NCI-H128 (cell line): ENCODE measurements around the gene FAM234B.

Experiments used
- DNase-seq: peaks from one replicate; lab custom pipeline; 2025; ENCODE audit not compliant: unreplicated experiment; lab: John Stamatoyannopoulos, UW

The FAM234B gene

GRCh38 chr12:13087766-13088165 lies 43.6 kb downstream of the FAM234B start:
- DNase-seq, result no peak

- DNase-seq, result no peak
Observed at GRCh38 chr12:13088496-13088895, 44.3 kb downstream of the FAM234B start.

- DNase-seq, result no peak
Observed at GRCh38 chr12:13090054-13090453, 45.9 kb downstream of the FAM234B start.

- DNase-seq, result no peak
Observed at GRCh38 chr12:13091832-13092231, 47.7 kb downstream of the FAM234B start.

- DNase-seq, result no peak
Observed at GRCh38 chr12:13093191-13093847, 49.1 kb downstream of the FAM234B start.

GRCh38 chr12:13093848-13094220 lies 49.7 kb downstream of the FAM234B start:
- no peak for DNase-seq

GRCh38 chr12:13094367-13094766 lies 50.2 kb downstream of the FAM234B start:
- DNase-seq, result no peak

GRCh38 chr12:13095266-13095995 lies 51.2 kb downstream of the FAM234B start:
- DNase-seq, result no peak

- no peak for DNase-seq
Observed at GRCh38 chr12:13097491-13098011, 53.4 kb downstream of the FAM234B start.

GRCh38 chr12:13099066-13099843 lies 55.1 kb downstream of the FAM234B start:
- DNase-seq, result no peak

GRCh38 chr12:13099844-13100604 lies 55.8 kb downstream of the FAM234B start:
- no peak for DNase-seq

GRCh38 chr12:13100605-13100881 lies 56.4 kb downstream of the FAM234B start:
- no peak for DNase-seq

GRCh38 chr12:13100882-13101769 lies 56.9 kb downstream of the FAM234B start:
- peak; percentile 76 for DNase-seq

GRCh38 chr12:13101821-13102375 lies 57.7 kb downstream of the FAM234B start:
- no peak for DNase-seq

GRCh38 chr12:13102461-13103195 lies 58.4 kb downstream of the FAM234B start:
- no peak for DNase-seq

- no peak for DNase-seq
Observed at GRCh38 chr12:13103391-13104033, 59.3 kb downstream of the FAM234B start, which contains the start of gene GSG1. Gene GSG1 (minus strand): TSS chr12:13103667. CDS start chr12:13103512, 155 bp downstream.

GRCh38 chr12:13104409-13104808 lies 60.2 kb downstream of the FAM234B start:
- no peak for DNase-seq

- no peak for DNase-seq
Observed at GRCh38 chr12:13105781-13106180, 61.6 kb downstream of the FAM234B start.

GRCh38 chr12:13106666-13107065 lies 62.5 kb downstream of the FAM234B start:
- DNase-seq, result no peak
